HT-29 (cell line): Measurements from ENCODE around the gene DNAH7. TPM values are rescaled to one million over a fixed set of nuclear protein-coding genes. Genes with fewer than 3 reads are reported as not detected.

ENCODE experiments used
- DNase-seq: peaks from one replicate; pipeline ENCODE4 v3.0.0-alpha.2; 2015; ENCODE audit warnings: low spot score
- total RNA-seq: library from RNA; depleted of rRNA; stranded (reverse); fragments of >200 nt; shearing (Covaris generic); gene quantifications from 2 replicates; pipeline ENCODE4 v1.2.3, GENCODE V29; 2014

The DNAH7 gene
- total RNA-seq, 1 experiment from 2014 or later = 0.58 TPM

DNA sequence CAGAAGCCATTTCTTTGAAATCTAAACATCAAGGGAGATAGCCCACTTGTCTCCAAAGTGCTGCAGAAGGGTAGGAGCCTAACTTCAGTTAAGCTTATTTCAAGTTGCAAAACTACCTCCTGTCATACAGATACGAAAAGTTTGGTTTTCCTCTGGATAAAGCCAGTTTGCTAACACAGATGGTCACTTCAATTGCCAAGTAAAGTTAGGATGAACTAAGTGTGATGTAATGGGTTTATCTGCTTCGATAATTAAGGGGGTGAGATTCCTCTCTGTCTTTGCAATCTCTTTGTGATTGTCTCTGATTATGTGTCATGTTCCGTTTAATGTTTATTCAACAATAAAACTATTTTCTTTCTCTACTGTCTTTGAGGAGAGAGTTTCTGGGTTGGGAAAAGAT, 255.2 kb downstream of the DNAH7 start:
- DNase-seq = no peak

DNA sequence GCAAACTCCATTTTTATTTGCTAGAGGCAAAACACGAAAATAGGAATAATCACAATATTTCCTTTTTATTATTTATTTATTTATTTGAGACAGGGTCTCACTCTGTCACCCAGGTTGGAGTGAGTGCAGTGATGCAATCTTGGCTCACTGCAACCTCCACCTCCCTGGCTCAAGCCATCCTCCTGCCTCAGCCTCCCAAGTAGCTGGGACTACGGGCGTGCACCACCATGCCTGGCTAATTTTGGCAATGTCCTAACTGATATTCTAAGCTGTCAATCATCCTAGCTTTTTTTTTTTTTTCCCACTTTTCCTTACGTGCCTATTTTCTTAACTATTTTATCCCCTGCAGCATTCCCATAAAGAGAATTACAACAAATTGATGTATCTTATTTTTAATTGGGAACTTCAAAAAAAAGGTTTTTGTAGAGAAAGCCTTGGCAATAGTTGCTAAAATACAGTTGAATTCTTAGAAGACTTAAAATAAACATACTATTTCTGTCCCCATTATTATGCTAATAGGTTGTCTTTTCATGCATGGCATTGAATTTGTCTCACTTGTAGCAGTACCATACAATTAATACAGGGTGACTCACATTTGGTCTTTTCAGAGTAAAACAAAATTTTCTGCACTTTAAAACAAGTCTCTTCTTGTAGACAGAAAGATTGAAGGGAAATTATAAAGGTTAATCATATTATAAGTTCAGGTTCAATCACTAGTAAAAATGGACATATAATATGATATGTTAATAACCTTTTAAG, 258.1 kb downstream of the DNAH7 start:
- no peak for DNase-seq

DNA sequence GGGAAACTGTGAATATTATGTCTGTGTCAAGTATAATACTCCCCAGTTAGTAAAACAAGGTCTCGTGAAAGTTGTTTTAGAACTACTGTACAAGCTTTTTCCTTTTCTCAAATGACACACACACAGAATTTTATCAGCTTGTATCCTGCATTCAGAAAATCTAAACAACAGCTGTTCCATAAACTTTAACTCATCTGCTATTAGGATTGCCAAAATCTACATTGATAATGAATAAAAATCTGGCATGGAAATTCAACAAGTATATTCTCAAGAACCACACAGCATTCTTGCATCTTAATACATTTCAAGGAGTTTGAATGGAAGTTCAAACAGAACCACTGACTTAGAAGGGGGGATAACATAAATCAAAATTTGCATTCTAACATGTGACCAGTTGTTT, 260.4 kb downstream of the DNAH7 start:
- DNase-seq = no peak

DNA sequence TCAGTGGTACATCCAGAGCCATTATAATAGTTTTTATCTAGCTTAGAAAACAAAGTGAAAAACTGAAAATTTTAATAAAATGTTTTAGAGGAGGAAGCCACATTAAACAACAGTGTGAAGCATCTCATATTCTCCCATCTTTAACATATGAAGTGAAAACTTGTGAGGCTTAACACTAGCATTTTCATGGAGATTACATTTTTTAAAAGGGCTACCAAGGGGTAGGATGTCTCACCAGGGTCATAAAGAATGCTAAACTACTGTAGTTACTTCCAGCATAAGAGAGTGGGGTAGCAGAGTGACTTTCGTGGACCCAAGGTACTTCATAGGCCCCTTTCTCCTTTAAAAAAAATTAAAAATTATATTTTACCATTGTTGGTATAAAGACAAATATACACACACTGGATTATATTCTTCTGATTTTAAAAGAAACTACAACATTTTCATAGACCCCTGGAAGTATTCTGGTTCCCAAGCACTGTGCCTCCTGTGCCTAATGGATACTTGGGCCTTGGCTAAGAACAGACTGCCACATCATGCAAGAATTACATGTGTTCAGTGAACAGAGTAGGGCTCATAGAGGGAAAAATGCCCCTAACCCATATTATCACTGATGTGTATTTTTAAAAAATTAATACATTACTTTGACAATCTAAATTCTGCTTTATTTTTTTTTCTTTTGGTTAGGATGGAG, 263.2 kb downstream of the DNAH7 start:
- DNase-seq = no peak

DNA sequence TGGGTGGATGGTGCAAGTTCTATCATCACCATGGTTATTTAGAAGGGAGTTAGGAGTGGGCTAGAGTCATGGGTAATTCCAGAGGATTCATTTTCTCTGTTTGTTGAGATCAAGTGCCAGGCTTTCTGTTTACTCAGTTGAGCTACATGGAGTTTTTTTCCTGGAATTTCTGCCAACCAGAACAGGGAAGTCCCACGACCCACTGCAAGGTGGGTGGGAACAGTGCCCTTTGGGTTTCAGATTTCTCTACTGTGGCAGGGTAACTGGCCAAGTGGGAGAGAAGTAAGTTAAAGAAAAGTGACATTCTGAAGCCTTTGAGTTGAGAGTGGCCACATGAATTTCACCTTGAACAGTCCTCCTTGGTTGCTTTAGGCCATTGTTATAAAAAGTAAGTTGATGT, 272.8 kb downstream of the DNAH7 start:
- no peak for DNase-seq

DNA sequence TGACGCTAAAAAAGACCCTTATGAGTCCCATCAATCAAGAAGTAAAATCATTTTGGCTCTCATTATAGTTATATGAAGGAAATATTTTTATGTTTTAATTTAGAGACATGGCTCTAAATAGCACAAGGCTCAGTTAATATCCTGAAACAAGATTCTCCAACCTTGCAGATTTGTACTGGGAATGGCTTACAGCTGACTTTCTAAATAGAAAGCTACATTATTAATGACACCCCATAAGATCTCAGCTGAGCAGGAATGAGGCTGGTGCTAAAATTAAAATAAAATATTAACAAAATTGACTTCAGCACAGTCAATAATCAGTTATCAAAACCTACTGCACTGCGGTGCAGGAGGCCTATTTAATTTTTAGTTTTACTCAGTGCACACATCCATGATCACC, 274.8 kb downstream of the DNAH7 start:
- no peak for DNase-seq

DNA sequence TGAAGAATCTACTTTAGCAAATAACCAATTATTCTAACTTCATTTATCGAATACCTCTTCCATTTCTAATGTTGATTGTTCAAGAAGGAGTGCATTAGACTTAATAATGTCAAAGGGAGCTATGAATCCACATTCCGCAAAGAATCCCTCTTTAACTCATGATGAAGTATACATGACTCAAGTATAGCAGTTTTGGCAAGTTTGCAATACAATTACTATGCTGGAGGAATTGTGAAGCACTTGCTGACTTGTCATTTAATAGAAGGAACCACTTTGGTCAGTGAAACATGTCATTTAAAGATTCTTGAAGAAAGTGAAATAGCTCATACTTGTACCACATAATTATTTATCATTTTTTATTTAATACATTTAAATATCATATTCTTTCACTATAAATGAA, 286.5 kb downstream of the DNAH7 start:
- no peak for DNase-seq

DNA sequence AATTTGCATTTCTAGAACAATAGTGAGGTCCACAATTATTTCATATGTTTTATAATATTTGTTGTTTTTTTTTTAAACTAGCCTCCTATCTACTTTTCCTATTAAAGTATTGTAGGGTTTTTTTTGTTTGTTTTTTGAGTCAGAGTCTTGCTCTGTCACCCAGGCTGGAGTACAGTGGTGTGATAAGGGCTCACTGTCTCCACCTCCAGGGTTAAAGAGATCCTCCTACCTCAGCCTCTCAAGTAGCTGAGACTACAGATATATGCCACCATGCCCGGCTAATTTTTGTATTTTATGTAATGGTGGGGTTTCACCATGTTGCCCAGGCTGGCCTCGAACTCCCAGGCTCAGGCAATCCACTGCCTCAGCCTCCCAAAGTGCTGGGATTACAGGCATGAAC, 289.1 kb downstream of the DNAH7 start:
- no peak for DNase-seq

DNA sequence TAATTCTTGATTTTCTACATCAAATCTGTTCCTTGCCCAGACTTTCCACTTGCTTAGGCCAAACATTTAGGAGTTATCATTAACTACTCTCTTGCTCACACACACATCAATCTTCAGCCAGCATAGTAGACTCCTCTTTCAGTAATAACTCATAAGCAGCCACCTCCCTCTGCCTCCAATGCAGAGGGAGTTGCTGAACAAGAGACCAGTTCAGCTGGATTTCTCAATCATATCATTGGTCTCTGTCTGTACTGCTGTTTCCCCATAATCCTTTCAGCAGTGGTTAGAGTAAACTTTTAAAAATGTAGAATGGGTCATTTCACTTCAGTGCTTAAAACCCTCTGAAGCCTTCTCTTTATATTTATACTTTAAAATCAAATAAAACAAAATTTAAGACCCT, 298.7 kb downstream of the DNAH7 start:
- no peak for DNase-seq

DNA sequence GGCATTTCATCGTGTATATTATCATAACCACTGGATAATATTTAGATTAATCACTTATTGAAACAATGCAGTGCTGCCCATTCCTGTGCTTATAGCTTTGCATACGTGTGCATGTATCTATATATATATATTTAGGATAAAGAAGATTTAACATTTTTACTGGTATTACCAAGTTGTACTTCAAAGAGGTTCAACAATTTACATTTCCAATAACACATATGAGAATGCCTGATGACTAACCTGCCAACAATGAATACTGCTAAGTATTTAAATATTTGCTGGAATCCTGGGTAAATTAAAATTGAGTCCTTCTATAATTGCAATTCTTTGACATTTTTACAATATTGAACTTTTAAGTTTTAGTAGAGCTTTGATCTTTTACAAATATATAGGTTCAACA, 300.2 kb downstream of the DNAH7 start:
- DNase-seq = no peak

DNA sequence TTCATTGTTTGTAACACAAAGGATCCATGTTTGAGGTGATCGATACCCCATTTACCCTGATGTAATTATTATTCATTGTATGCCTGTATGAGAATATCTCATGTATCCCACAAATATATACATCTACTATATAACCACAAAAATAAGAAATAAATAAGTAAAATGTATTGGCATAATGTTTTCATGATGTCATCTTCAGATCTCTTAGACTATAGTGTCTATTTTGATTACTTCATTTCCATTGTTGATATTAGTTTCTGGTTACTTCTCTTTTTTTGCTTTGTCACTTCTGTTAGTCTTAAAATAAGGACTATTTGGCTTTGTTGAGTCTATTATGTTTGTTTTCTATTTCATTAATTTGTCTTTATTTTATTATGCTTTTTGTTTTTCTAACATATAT, 301.9 kb downstream of the DNAH7 start:
- DNase-seq = no peak

DNA sequence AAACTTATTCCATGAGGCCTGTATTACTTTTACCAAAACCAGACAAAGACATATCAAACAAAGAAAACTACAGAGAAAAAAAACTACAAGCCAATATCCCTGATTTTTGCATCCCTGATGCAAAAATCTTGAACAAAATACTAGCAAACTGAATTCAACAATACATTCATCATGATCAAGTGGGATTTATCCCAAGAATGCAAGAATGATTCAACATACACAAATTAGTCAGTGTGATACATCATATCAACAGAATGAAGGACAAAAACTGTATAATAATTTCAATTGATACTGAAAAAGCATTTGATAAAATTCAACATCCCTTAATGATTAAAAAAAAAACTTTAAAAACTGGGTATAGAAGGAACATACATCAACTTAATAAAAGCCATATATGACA, 304.8 kb downstream of the DNAH7 start:
- DNase-seq = no peak

DNA sequence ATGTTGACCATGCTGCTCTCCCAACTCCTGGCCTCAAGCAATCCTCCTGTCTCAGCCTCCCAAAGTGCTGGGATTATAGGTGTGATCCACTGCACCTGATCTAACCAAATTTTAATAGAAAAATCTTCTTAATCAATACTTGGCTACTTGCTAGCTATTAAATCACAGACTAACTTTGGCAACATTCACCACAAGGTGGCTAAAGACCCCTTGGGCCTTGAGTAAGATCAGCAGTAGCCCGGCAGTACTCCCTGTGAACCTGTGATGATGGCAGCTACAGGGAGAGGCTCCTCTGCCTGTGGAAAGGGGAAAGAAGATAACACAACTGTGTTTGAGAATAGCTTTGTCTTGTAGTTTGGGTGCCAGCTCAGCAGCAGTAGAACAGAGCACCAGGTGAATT, 308.8 kb downstream of the DNAH7 start:
- DNase-seq = no peak

DNA sequence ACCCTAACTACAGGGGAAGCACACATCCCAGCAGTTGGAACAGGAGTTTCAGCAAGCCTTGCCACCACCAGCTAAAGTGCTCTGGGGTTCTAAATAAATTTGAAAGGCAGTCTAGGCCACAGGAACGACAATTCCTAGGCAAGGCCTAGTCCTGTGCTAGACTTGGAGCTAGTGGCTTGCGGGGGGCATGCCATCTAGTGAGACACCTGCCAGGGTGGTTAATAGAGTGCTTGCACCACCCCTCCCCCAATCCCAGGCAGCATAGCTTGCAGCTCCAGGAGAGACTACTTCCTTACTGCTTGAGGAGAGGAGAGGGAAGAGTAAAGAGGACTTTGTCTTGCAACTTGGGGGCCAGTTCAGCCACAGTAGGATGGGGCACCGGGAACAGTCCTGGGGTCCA, 309.8 kb downstream of the DNAH7 start:
- DNase-seq = no peak

DNA sequence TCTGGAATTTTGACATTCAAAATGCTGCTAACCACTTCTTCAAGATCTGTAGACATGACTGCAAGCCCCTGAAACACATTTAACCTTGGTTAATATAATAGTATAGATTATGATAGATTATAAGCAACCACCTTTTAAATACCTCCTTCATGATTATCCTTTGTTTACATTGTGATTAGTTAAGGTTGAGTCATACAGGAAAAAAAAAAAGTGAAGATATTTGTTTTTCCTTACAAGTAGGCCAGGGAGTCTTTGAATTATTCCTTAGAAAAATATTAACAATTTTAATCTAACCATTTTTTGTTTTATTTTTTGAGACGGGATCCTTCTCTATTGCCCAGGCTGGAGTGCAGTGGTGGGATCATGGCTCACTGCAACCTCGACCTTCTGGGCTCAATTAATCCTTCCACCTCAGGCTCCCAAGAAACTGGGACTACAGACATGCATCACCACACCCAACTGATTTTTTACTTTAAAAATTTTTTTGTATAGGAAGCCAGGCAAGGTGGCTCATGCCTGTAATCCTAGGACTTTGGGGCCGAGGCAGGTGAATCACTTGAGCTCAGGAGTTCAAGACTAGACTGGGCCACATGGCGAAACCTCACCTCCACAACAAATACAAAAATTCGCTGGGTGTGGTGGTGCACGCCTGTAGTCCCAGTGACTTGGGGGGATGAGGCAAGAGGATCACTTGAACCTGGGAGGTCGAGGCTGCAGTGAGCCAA, 312.3 kb downstream of the DNAH7 start:
- DNase-seq = peak; percentile 36

DNA sequence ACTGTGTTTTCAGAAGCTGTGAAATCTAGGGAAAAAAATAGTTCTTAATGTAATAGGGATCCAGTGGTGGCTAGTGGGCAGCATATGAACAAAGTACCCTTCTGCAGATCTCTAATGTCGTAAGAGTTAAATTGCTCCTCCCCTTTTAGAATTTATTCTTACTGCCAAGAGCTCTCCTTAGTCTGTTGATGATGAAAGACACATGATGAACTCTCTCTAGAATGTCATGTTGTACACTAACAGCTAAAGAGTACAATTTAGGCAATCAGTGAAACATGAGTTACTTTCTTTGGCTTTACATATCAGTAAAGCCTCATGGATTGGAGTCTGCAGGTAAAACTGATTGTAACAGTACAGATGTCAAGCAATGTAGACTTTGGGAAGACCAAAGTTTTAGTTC, 327.4 kb downstream of the DNAH7 start:
- no peak for DNase-seq

DNA sequence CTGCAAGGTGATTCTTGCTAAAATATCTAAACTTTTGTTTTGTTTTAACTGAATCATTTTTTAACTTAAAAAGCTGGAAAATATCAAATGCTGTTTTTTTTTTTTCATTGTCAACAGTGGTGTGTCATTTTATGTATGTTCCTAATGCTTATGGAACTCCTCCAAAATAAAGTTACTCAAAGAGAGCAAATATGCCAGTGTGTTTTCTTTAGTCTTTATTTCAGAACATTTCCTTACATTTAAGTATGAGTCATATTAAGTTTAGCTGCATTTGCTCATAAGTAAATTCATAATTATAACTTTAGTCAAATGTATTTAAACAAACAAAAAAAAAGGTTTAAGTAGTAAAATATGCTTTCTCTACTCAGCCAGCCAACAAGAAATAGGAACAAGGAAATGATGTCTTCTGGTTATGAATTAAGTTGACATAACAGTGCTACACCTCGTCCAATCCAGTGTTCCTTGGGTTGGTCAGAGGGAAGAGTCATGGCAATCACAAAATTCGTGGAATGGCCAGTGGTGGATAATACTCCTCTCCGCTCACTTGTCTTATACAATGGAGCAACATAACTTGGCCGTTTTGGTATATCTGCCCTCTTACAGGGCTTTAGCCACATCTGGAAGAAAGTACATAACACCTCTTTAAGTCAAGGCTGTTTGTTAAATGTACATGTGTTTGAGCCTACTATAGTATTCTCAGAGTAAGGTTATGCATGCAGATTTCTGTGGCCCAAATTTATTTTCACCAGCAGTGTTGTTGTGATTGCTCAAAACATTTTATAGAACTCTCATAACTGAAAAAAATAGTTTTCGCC, 330.9 kb downstream of the DNAH7 start:
- no peak for DNase-seq

DNA sequence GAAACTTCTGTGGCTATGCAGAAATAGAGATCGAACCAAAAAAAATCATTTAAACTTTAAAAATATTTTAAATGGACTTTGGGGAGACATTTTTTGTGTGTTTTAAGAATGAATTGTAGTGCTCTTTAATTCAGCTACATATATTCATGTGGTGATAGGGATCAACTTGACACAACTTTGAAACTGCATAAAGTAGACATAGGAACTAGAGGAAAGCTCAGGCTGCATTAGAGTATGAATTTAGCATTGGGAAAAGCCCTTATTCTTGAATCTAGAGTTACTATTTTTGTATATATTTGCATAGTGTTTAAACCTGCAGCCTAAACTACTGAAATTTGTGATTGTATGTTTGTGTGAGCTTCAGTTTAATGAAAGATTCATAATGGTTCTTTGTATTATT, 333.3 kb downstream of the DNAH7 start:
- DNase-seq = no peak

DNA sequence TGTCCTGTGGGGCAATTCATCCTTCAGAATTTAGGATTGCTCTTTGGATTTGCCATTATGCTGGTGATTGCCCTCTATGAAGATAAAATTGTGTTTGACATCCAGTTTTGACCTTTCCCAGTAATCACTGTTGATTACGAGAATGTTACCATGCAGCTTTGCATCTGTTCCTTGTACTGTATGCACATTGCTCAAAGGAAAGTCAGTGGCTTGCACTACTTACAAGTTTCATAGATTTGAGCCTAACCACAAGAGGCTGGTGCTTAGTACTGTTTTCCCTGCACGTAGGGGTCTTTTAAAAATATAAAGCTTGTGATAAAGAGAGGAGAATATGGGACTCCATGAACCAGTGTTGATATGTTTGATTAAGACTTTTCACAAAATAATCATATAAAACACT, 333.7 kb downstream of the DNAH7 start:
- no peak for DNase-seq

DNA sequence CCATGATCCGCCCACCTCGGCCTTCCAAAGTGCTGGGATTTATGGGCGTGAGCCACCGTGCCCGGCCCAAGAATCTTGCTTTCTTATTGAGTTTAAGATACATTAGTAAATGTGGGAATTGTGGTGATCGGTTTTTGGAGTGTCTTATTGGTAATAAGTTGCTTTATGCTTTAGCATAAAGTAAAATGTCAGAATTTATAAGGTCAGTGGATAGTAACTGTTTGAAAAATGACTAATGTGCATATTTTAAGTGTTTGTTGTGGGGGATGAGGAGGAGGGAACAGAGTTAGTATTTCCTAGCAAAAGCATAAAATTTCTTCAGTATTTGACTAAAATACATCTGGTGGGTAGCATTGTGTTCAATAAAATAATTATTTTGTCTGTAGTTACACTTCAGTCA, 334.2 kb downstream of the DNAH7 start:
- DNase-seq = no peak

DNA sequence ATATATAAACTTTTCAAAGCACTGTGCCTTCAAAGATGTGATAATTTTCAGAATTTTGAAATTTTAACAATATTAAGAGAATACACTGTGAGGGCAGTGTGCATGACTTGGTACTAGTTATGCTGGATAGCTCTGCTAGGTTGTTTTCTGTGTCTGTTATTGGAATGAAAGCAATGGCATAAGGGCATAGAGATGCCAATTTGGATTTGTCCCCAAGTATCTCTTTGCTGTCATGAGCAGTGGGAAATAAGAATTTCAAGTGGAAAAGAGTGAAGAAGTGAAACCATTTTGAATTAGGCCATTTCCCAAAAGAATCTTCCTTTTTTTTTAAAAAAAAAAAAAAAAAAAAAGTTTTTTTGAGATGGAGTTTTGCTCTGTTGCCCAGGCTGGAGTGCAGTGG, 334.8 kb downstream of the DNAH7 start:
- no peak for DNase-seq

DNA sequence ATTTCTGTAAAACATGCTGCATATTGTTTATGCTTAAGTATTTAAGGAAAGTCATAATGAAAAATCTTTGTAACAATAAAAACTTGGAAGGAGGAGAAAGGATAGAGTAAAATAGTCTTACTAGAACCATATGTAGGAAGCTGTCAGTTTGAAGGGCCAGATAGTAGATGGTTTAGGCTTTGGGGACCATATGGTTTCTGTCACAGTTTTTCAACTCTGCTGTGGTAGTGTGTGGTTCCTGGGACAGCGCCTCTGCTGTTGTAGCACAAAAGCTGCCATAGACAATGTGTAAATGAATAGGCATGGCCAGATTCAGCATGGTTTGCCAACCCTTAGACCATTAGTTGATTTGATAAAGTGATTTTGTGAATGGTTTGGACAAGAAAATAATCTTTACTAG, 336.1 kb downstream of the DNAH7 start:
- no peak for DNase-seq
